ENCODE data around the gene CCDC7. TPM values are rescaled to one million over a fixed set of nuclear protein-coding genes. Genes with fewer than 3 reads are reported as not detected.
"Not testable (repeated sequence)": the region's sequence is repeated elsewhere in the genome, so short reads cannot be mapped to it uniquely, and the experiment has no call there.

CCDC7 gene
- total and polyA plus RNA-seq, 4 experiments from 2014 or later = 7.7 to 90.5 (median 41.8) TPM

- intact Hi-C loops (cut with micrococcal nuclease) = no loop called here
- H3K4me3 Mint-ChIP-seq = no peak overlapping the region
- peaks cover 29 to 45% of the 10 kb centered on the region in 2 donors for H3K36me3 Mint-ChIP-seq
- no peaks in the 10 kb centered on the region for H3K36me3 ChIP-seq (ENCODE audit: insufficient read depth, low read length)
- no peak overlapping the region for H3K4me3 ChIP-seq (ENCODE audit: low read length in 2 of 2)
- H3K4me1 Mint-ChIP-seq = peaks cover 0 to 2% (median 0%) of the 10 kb centered on the region in 4 donors
- no peak overlapping the region for H3K27ac Mint-ChIP-seq
- no peak overlapping the region for H3K27ac ChIP-seq (ENCODE audit: low read depth, low read length)
- DNase-seq = no peak
- no peaks in the 10 kb centered on the region for H3K27me3 Mint-ChIP-seq
- no peaks in the 10 kb centered on the region for H3K27me3 ChIP-seq (ENCODE audit: insufficient read depth, low read length)
- no peaks in the 10 kb centered on the region for H3K9me3 ChIP-seq (ENCODE audit: control insufficient read depth in 1 of 2, low read length in 2 of 2)
- H3K9me3 Mint-ChIP-seq = peaks cover 0 to 14% (median 8%) of the 10 kb centered on the region in 8 donors
- CTCF ChIA-PET (ENCODE audit: partially characterized antibody) = no interaction called here
- no peaks in the 10 kb centered on the region for H3K4me1 ChIP-seq (ENCODE audit: insufficient read depth, low read length)
- POLR2A ChIA-PET (ENCODE audit: partially characterized antibody) = no interaction called here
Measured at GRCh38 chr10:32629910-32630309, 184.0 kb downstream of the CCDC7 start.

- no peaks in the 10 kb centered on the region for H3K27me3 Mint-ChIP-seq
- peaks cover 12% of the 10 kb centered on the region for H3K4me1 ChIP-seq (ENCODE audit: insufficient read depth, low read length)
- DNase-seq = no peak
- H3K4me3 ChIP-seq (ENCODE audit: low read length in 2 of 2) = no peak overlapping the region
- no peak overlapping the region for H3K27ac ChIP-seq (ENCODE audit: low read depth, low read length)
- no peak overlapping the region for H3K4me3 Mint-ChIP-seq
- no peak overlapping the region for H3K27ac Mint-ChIP-seq
- ChIA-PET CTCF (ENCODE audit: partially characterized antibody) (no interaction called here), POLR2A (ENCODE audit: partially characterized antibody) (no interaction called here)
- H3K36me3 Mint-ChIP-seq = peaks cover 27 to 57% of the 10 kb centered on the region in 2 donors
- H3K4me1 Mint-ChIP-seq = peaks cover 8 to 20% (median 12%) of the 10 kb centered on the region in 4 donors
- H3K27me3 ChIP-seq (ENCODE audit: insufficient read depth, low read length) = no peaks in the 10 kb centered on the region
- H3K36me3 ChIP-seq (ENCODE audit: insufficient read depth, low read length) = no peaks in the 10 kb centered on the region
- H3K9me3 Mint-ChIP-seq = peaks cover under 1 to 31% (median 15%) of the 10 kb centered on the region in 8 donors
- H3K9me3 ChIP-seq (ENCODE audit: control insufficient read depth in 1 of 2, low read length in 2 of 2) = no peaks in the 10 kb centered on the region
- intact Hi-C loops (cut with micrococcal nuclease) = no loop called here
Measured at GRCh38 chr10:32646535-32646934, 200.6 kb downstream of the CCDC7 start.

GRCh38 chr10:32650246-32650655 lies 204.3 kb downstream of the CCDC7 start:
- Mint-ChIP-seq H3K4me1 (peaks cover 8 to 24% (median 12%) of the 10 kb centered on the region in 4 donors), H3K4me3 (peak overlapping the region in 3 of 8 donors; percentile 7 to 10 (median 9)), H3K27ac (peak overlapping the region in 4 of 7 donors; percentile 1 to 89 (median 25)), H3K9me3 (peaks cover 6 to 62% (median 38%) of the 10 kb centered on the region in 8 donors), H3K27me3 (no peaks in the 10 kb centered on the region), H3K36me3 (peaks cover 38 to 65% of the 10 kb centered on the region in 2 donors)
- H3K27me3 ChIP-seq (ENCODE audit: insufficient read depth, low read length) = no peaks in the 10 kb centered on the region
- ChIA-PET POLR2A (ENCODE audit: partially characterized antibody) (no interaction called here), CTCF (ENCODE audit: partially characterized antibody) (no interaction called here)
- H3K9me3 ChIP-seq (ENCODE audit: control insufficient read depth in 1 of 2, low read length in 2 of 2) = no peaks in the 10 kb centered on the region
- no peaks in the 10 kb centered on the region for H3K36me3 ChIP-seq (ENCODE audit: insufficient read depth, low read length)
- no peak overlapping the region for H3K27ac ChIP-seq (ENCODE audit: low read depth, low read length)
- H3K4me1 ChIP-seq (ENCODE audit: insufficient read depth, low read length) = peaks cover 12% of the 10 kb centered on the region
- no peak overlapping the region for H3K4me3 ChIP-seq (ENCODE audit: low read length in 2 of 2)
- intact Hi-C loops (cut with micrococcal nuclease) = loop anchor here (5.0 kb wide), 1 partner anchor 357 kb away; no protein-coding TSS in a partner anchor
- peak in 4 of 5 donors; percentile 19 to 41 (median 33) for DNase-seq

GRCh38 chr10:32657430-32657829 lies 211.5 kb downstream of the CCDC7 start:
- POLR2A ChIA-PET (ENCODE audit: partially characterized antibody); H3K4me3 Mint-ChIP-seq; CTCF ChIA-PET (ENCODE audit: partially characterized antibody): not testable (repeated sequence)

GRCh38 chr10:32661346-32661745 lies 215.4 kb downstream of the CCDC7 start:
- H3K4me1 ChIP-seq (ENCODE audit: insufficient read depth, low read length) = no peaks in the 10 kb centered on the region
- Mint-ChIP-seq H3K4me3 (no peak overlapping the region), H3K4me1 (no peaks in the 10 kb centered on the region), H3K9me3 (peaks cover 0 to 46% (median 32%) of the 10 kb centered on the region in 8 donors), H3K27me3 (no peaks in the 10 kb centered on the region), H3K36me3 (peaks cover 33 to 39% of the 10 kb centered on the region in 2 donors), H3K27ac (no peak overlapping the region)
- DNase-seq = no peak
- H3K4me3 ChIP-seq (ENCODE audit: low read length in 2 of 2) = no peak overlapping the region
- H3K27me3 ChIP-seq (ENCODE audit: insufficient read depth, low read length) = no peaks in the 10 kb centered on the region
- no peak overlapping the region for H3K27ac ChIP-seq (ENCODE audit: low read depth, low read length)
- POLR2A ChIA-PET (ENCODE audit: partially characterized antibody) = no interaction called here
- H3K9me3 ChIP-seq (ENCODE audit: control insufficient read depth in 1 of 2, low read length in 2 of 2) = peaks cover 0 to 11% of the 10 kb centered on the region in 2 donors
- CTCF ChIA-PET (ENCODE audit: partially characterized antibody) = no interaction called here
- intact Hi-C loops (cut with micrococcal nuclease) = no loop called here
- H3K36me3 ChIP-seq (ENCODE audit: insufficient read depth, low read length) = no peaks in the 10 kb centered on the region

More at GRCh38 chr10:32657430-32657829, 211.5 kb downstream of the CCDC7 start:
- Mint-ChIP-seq H3K36me3 (peaks cover 56 to 64% of the 10 kb centered on the region in 2 donors), H3K9me3 (peaks cover 4 to 80% (median 57%) of the 10 kb centered on the region in 8 donors)
- H3K36me3 ChIP-seq (ENCODE audit: insufficient read depth, low read length); H3K4me3 ChIP-seq (ENCODE audit: low read length in 2 of 2); H3K27ac ChIP-seq (ENCODE audit: low read depth, low read length); H3K27me3 ChIP-seq (ENCODE audit: insufficient read depth, low read length); DNase-seq; H3K27me3 Mint-ChIP-seq; H3K27ac Mint-ChIP-seq; H3K4me1 ChIP-seq (ENCODE audit: insufficient read depth, low read length); intact Hi-C loops (cut with micrococcal nuclease); H3K4me1 Mint-ChIP-seq: not testable (repeated sequence)
- H3K9me3 ChIP-seq (ENCODE audit: control insufficient read depth in 1 of 2, low read length in 2 of 2) = peaks cover 0 to 11% of the 10 kb centered on the region in 2 donors

GRCh38 chr10:32680803-32681557 lies 235.0 kb downstream of the CCDC7 start:
- no peaks in the 10 kb centered on the region for H3K4me1 Mint-ChIP-seq
- peaks cover 47 to 48% of the 10 kb centered on the region in 2 donors for H3K36me3 Mint-ChIP-seq
- no peaks in the 10 kb centered on the region for H3K4me1 ChIP-seq (ENCODE audit: insufficient read depth, low read length)
- ChIA-PET POLR2A (ENCODE audit: partially characterized antibody) (no interaction called here), CTCF (ENCODE audit: partially characterized antibody) (no interaction called here)
- no peak overlapping the region for H3K27ac ChIP-seq (ENCODE audit: low read depth, low read length)
- H3K9me3 Mint-ChIP-seq = peaks cover 6 to 42% (median 27%) of the 10 kb centered on the region in 8 donors
- no peaks in the 10 kb centered on the region for H3K36me3 ChIP-seq (ENCODE audit: insufficient read depth, low read length)
- no peaks in the 10 kb centered on the region for H3K27me3 Mint-ChIP-seq
- no peak overlapping the region for H3K27ac Mint-ChIP-seq
- no peak overlapping the region for H3K4me3 ChIP-seq (ENCODE audit: low read length in 2 of 2)
- intact Hi-C loops (cut with micrococcal nuclease) = no loop called here
- DNase-seq = no peak
- no peaks in the 10 kb centered on the region for H3K9me3 ChIP-seq (ENCODE audit: control insufficient read depth in 1 of 2, low read length in 2 of 2)
- H3K27me3 ChIP-seq (ENCODE audit: insufficient read depth, low read length) = no peaks in the 10 kb centered on the region
- no peak overlapping the region for H3K4me3 Mint-ChIP-seq

- CTCF ChIA-PET (ENCODE audit: partially characterized antibody) = no interaction called here
- Histone ChIP-seq H3K27me3 (ENCODE audit: insufficient read depth, low read length) (no peaks in the 10 kb centered on the region), H3K36me3 (ENCODE audit: insufficient read depth, low read length) (no peaks in the 10 kb centered on the region), H3K27ac (ENCODE audit: low read depth, low read length) (no peak overlapping the region), H3K4me3 (ENCODE audit: low read length in 2 of 2) (no peak overlapping the region), H3K9me3 (ENCODE audit: control insufficient read depth in 1 of 2, low read length in 2 of 2) (no peaks in the 10 kb centered on the region), H3K4me1 (ENCODE audit: insufficient read depth, low read length) (no peaks in the 10 kb centered on the region)
- Mint-ChIP-seq H3K9me3 (peaks cover 0 to 23% (median 14%) of the 10 kb centered on the region in 8 donors), H3K4me1 (no peaks in the 10 kb centered on the region), H3K36me3 (peaks cover 63% of the 10 kb centered on the region in 2 donors), H3K27me3 (no peaks in the 10 kb centered on the region), H3K4me3 (peak overlapping the region in 1 of 8 donors; percentile 30), H3K27ac (no peak overlapping the region)
- DNase-seq = peak in 1 of 5 donors; percentile 19
- intact Hi-C loops (cut with micrococcal nuclease) = no loop called here
- POLR2A ChIA-PET (ENCODE audit: partially characterized antibody) = no interaction called here
Measured at GRCh38 chr10:32684291-32684690, 238.4 kb downstream of the CCDC7 start.

All from CD4-positive, alpha-beta memory T cell (primary cell).